ENCODE data around the gene RAB40AL. TPM values are rescaled to one million over a fixed set of nuclear protein-coding genes. Genes with fewer than 3 reads are reported as not detected.
A peak's percentile ranks its signal among the peaks of the same experiment; 100 is the strongest.
"Not testable (repeated sequence)": the region's sequence is repeated elsewhere in the genome, so short reads cannot be mapped to it uniquely, and the experiment has no call there.

RAB40AL gene
- polyA plus RNA-seq, 4 donors: 0.06 to 0.35 TPM; not detected in 2

- H3K27ac ChIP-seq (ENCODE audit: low read depth in 1 of 3, low read length in 2 of 3); H3K4me1 ChIP-seq (ENCODE audit: control insufficient read depth in 3 of 3, insufficient read depth in 2 of 3, low read depth in 1 of 3, low read length in 2 of 3); H3K4me3 ChIP-seq (ENCODE audit: low read depth in 1 of 3, low read length in 3 of 3); H3K36me3 ChIP-seq (ENCODE audit: control insufficient read depth in 3 of 3, insufficient read depth in 2 of 3, low read depth in 1 of 3, low read length in 3 of 3); H3K27me3 ChIP-seq (ENCODE audit: control insufficient read depth in 3 of 3, insufficient read depth in 3 of 3, low read length in 3 of 3); DNase-seq; FAIRE-seq: not testable (repeated sequence)
- peaks cover 0 to 15% of the 10 kb centered on the region in 2 donors for H3K9me3 ChIP-seq (ENCODE audit: control insufficient read depth in 2 of 2, insufficient read depth in 1 of 2, low read depth in 1 of 2, low read length in 1 of 2)
Measured at GRCh38 chrX:102971536-102971935, 34.5 kb downstream of the RAB40AL start.

GRCh38 chrX:102975016-102975415 is 37.9 kb downstream of the RAB40AL start:
- H3K36me3 ChIP-seq (ENCODE audit: control insufficient read depth in 3 of 3, insufficient read depth in 2 of 3, low read depth in 1 of 3, low read length in 3 of 3): no peaks in the 10 kb centered on the region
- no peak overlapping the region for H3K4me3 ChIP-seq (ENCODE audit: low read depth in 1 of 3, low read length in 3 of 3)
- H3K9me3 ChIP-seq (ENCODE audit: control insufficient read depth in 2 of 2, insufficient read depth in 1 of 2, low read depth in 1 of 2, low read length in 1 of 2): peaks cover 0 to 6% of the 10 kb centered on the region in 2 donors
- no peak overlapping the region for H3K27ac ChIP-seq (ENCODE audit: low read depth in 1 of 3, low read length in 2 of 3)
- no peak for DNase-seq
- H3K27me3 ChIP-seq (ENCODE audit: control insufficient read depth in 3 of 3, insufficient read depth in 3 of 3, low read length in 3 of 3): no peaks in the 10 kb centered on the region
- 69 to 93% (median 91%) methylated on average over 2 of the region's 2 CpGs for WGBS, 3 donors
- peaks cover 0 to 5% (median 0%) of the 10 kb centered on the region in 3 donors for H3K4me1 ChIP-seq (ENCODE audit: control insufficient read depth in 3 of 3, insufficient read depth in 2 of 3, low read depth in 1 of 3, low read length in 2 of 3)
- no peak for FAIRE-seq

DNA sequence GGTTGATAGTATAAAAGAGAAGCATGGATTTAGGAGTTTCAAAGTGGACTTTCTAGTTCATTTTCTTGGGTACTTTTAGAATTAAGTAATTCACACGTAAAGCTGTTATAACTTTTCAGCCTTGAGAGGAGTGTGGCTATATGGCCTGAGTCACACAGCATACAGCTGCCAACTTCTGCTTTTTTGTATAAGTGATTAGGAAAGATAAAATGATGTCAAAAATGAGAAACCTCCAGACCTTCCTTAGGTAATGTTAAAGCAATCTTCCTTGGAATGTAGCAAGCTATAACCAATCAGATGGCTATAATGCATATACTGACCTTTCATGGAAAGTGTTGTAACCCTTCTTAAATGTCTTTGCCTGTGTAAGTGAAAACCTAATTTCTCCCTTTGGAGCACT is 39.2 kb downstream of the RAB40AL start:
- Histone ChIP-seq H3K27me3 (ENCODE audit: control insufficient read depth in 3 of 3, insufficient read depth in 3 of 3, low read length in 3 of 3) (no peaks in the 10 kb centered on the region), H3K9me3 (ENCODE audit: control insufficient read depth in 2 of 2, insufficient read depth in 1 of 2, low read depth in 1 of 2, low read length in 1 of 2) (peaks cover 0 to 6% of the 10 kb centered on the region in 2 donors), H3K27ac (ENCODE audit: low read depth in 1 of 3, low read length in 2 of 3) (no peak overlapping the region), H3K4me1 (ENCODE audit: control insufficient read depth in 3 of 3, insufficient read depth in 2 of 3, low read depth in 1 of 3, low read length in 2 of 3) (peaks cover 0 to 5% (median 0%) of the 10 kb centered on the region in 3 donors), H3K4me3 (ENCODE audit: low read depth in 1 of 3, low read length in 3 of 3) (no peak overlapping the region), H3K36me3 (ENCODE audit: control insufficient read depth in 3 of 3, insufficient read depth in 2 of 3, low read depth in 1 of 3, low read length in 3 of 3) (no peaks in the 10 kb centered on the region)
- 64 to 81% (median 71%) methylated on average over 1 of the region's 1 CpG for WGBS, 3 donors
- FAIRE-seq (no peak), DNase-seq (no peak)

GRCh38 chrX:102976793-102977495 is 39.9 kb downstream of the RAB40AL start:
- 12 to 37% (median 20%) methylated on average over 4 of the region's 4 CpGs for WGBS, 3 donors
- no peak overlapping the region for H3K4me3 ChIP-seq (ENCODE audit: low read depth in 1 of 3, low read length in 3 of 3)
- no peak overlapping the region for H3K27ac ChIP-seq (ENCODE audit: low read depth in 1 of 3, low read length in 2 of 3)
- H3K9me3 ChIP-seq (ENCODE audit: control insufficient read depth in 2 of 2, insufficient read depth in 1 of 2, low read depth in 1 of 2, low read length in 1 of 2): peaks cover 0 to 3% of the 10 kb centered on the region in 2 donors
- DNase-seq (peak in 1 of 2 donors; percentile 5), FAIRE-seq (no peak)
- H3K36me3 ChIP-seq (ENCODE audit: control insufficient read depth in 3 of 3, insufficient read depth in 2 of 3, low read depth in 1 of 3, low read length in 3 of 3): no peaks in the 10 kb centered on the region
- no peaks in the 10 kb centered on the region for H3K27me3 ChIP-seq (ENCODE audit: control insufficient read depth in 3 of 3, insufficient read depth in 3 of 3, low read length in 3 of 3)
- peaks cover 0 to 5% (median 0%) of the 10 kb centered on the region in 3 donors for H3K4me1 ChIP-seq (ENCODE audit: control insufficient read depth in 3 of 3, insufficient read depth in 2 of 3, low read depth in 1 of 3, low read length in 2 of 3)

GRCh38 chrX:102978594-102978993 is 41.5 kb downstream of the RAB40AL start:
- FAIRE-seq (no peak), DNase-seq (no peak)
- Histone ChIP-seq H3K36me3 (ENCODE audit: control insufficient read depth in 3 of 3, insufficient read depth in 2 of 3, low read depth in 1 of 3, low read length in 3 of 3) (no peaks in the 10 kb centered on the region), H3K9me3 (ENCODE audit: control insufficient read depth in 2 of 2, insufficient read depth in 1 of 2, low read depth in 1 of 2, low read length in 1 of 2) (peaks cover 0 to 2% of the 10 kb centered on the region in 2 donors), H3K27ac (ENCODE audit: low read depth in 1 of 3, low read length in 2 of 3) (no peak overlapping the region), H3K27me3 (ENCODE audit: control insufficient read depth in 3 of 3, insufficient read depth in 3 of 3, low read length in 3 of 3) (no peaks in the 10 kb centered on the region), H3K4me1 (ENCODE audit: control insufficient read depth in 3 of 3, insufficient read depth in 2 of 3, low read depth in 1 of 3, low read length in 2 of 3) (peaks cover 0 to 5% (median 0%) of the 10 kb centered on the region in 3 donors), H3K4me3 (ENCODE audit: low read depth in 1 of 3, low read length in 3 of 3) (no peak overlapping the region)
- 78 to 87% (median 85%) methylated on average over 9 of the region's 9 CpGs for WGBS, 3 donors

GRCh38 chrX:102979536-102979935 is 42.5 kb downstream of the RAB40AL start:
- Histone ChIP-seq H3K36me3 (ENCODE audit: control insufficient read depth in 3 of 3, insufficient read depth in 2 of 3, low read depth in 1 of 3, low read length in 3 of 3) (no peaks in the 10 kb centered on the region), H3K4me1 (ENCODE audit: control insufficient read depth in 3 of 3, insufficient read depth in 2 of 3, low read depth in 1 of 3, low read length in 2 of 3) (peaks cover 0 to 5% (median 0%) of the 10 kb centered on the region in 3 donors), H3K27ac (ENCODE audit: low read depth in 1 of 3, low read length in 2 of 3) (no peak overlapping the region), H3K4me3 (ENCODE audit: low read depth in 1 of 3, low read length in 3 of 3) (no peak overlapping the region), H3K27me3 (ENCODE audit: control insufficient read depth in 3 of 3, insufficient read depth in 3 of 3, low read length in 3 of 3) (no peaks in the 10 kb centered on the region), H3K9me3 (ENCODE audit: control insufficient read depth in 2 of 2, insufficient read depth in 1 of 2, low read depth in 1 of 2, low read length in 1 of 2) (no peaks in the 10 kb centered on the region)
- DNase-seq (no peak), FAIRE-seq (no peak)
- WGBS, 3 donors: 63 to 84% (median 81%) methylated on average over 2 of the region's 2 CpGs

DNA sequence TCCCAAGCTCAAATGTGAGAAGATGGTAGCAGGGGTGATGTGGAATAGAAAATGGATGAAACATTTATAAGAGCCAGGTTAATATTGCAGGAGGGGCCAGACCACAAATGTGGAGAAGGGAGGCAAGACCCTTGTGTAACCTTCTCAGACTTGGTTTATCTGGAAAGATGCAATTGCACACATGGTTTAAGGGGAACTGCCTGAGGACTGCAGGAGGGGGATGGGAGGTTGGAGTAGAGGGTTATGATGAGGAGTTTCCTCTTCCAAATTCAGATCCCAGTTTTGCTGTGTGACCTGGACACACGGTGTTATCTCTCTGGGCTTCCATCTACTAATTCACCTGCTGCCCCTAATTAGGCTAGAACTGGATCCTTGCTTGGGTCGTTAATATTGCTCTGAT is 46.1 kb downstream of the RAB40AL start:
- H3K36me3 ChIP-seq (ENCODE audit: control insufficient read depth in 3 of 3, insufficient read depth in 2 of 3, low read depth in 1 of 3, low read length in 3 of 3): no peaks in the 10 kb centered on the region
- H3K9me3 ChIP-seq (ENCODE audit: control insufficient read depth in 2 of 2, insufficient read depth in 1 of 2, low read depth in 1 of 2, low read length in 1 of 2): no peaks in the 10 kb centered on the region
- 61 to 82% (median 66%) methylated on average over 2 of the region's 2 CpGs for WGBS, 3 donors
- H3K27ac ChIP-seq (ENCODE audit: low read depth in 1 of 3, low read length in 2 of 3): no peak overlapping the region
- H3K4me3 ChIP-seq (ENCODE audit: low read depth in 1 of 3, low read length in 3 of 3): no peak overlapping the region
- no peaks in the 10 kb centered on the region for H3K27me3 ChIP-seq (ENCODE audit: control insufficient read depth in 3 of 3, insufficient read depth in 3 of 3, low read length in 3 of 3)
- DNase-seq (no peak), FAIRE-seq (no peak)
- no peaks in the 10 kb centered on the region for H3K4me1 ChIP-seq (ENCODE audit: control insufficient read depth in 3 of 3, insufficient read depth in 2 of 3, low read depth in 1 of 3, low read length in 2 of 3)

DNA sequence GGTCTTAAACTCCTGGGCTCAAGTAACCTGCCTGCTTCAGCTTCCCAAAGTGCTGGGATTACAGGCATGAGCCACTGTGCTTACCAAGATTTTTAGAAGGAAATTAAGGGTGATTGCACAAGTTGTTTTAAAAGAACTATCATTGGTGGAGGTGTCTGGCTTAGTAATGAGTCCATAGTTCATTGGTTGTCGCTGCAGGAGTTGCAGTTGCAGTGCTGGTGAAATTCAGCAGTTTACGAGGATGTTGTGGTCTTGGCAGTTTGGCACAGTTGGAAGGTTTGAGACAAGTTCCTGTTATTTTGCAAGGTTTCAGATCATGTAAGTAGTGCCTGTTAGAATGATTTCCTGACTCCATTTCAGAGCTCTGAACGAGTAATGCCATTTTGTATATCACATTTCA is 48.1 kb downstream of the RAB40AL start:
- no peak overlapping the region for H3K4me3 ChIP-seq (ENCODE audit: low read depth in 1 of 3, low read length in 3 of 3)
- WGBS, 3 donors: 44 to 67% (median 51%) methylated on average over 3 of the region's 3 CpGs
- no peaks in the 10 kb centered on the region for H3K36me3 ChIP-seq (ENCODE audit: control insufficient read depth in 3 of 3, insufficient read depth in 2 of 3, low read depth in 1 of 3, low read length in 3 of 3)
- no peak overlapping the region for H3K27ac ChIP-seq (ENCODE audit: low read depth in 1 of 3, low read length in 2 of 3)
- FAIRE-seq (no peak), DNase-seq (peak in 1 of 2 donors; percentile 2)
- H3K9me3 ChIP-seq (ENCODE audit: control insufficient read depth in 2 of 2, insufficient read depth in 1 of 2, low read depth in 1 of 2, low read length in 1 of 2): no peaks in the 10 kb centered on the region
- H3K27me3 ChIP-seq (ENCODE audit: control insufficient read depth in 3 of 3, insufficient read depth in 3 of 3, low read length in 3 of 3): no peaks in the 10 kb centered on the region
- H3K4me1 ChIP-seq (ENCODE audit: control insufficient read depth in 3 of 3, insufficient read depth in 2 of 3, low read depth in 1 of 3, low read length in 2 of 3): no peaks in the 10 kb centered on the region
